ENCODE results near the gene CFAP74.

DNA sequence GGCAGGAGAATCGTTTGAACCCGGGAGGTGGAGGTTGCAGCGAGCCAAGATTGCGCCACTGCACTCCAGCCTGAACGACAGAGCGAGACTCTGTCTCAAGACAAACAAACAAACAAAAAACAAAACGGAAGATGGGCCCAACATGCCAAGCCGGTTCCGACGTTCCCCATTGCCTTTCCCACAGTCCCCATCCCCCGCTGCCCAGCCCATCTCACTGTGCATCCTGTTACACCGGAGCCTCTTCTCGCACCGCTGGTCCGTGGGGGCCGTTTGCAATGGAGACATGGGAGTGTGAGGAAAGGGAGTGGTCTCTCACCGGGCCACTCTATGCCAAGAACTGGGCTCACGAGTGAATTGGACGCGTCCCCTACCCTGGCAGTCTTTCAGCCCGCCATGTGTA, 1.3 kb upstream of the CFAP74 start:
- TF ChIP-seq, protein P1, sequence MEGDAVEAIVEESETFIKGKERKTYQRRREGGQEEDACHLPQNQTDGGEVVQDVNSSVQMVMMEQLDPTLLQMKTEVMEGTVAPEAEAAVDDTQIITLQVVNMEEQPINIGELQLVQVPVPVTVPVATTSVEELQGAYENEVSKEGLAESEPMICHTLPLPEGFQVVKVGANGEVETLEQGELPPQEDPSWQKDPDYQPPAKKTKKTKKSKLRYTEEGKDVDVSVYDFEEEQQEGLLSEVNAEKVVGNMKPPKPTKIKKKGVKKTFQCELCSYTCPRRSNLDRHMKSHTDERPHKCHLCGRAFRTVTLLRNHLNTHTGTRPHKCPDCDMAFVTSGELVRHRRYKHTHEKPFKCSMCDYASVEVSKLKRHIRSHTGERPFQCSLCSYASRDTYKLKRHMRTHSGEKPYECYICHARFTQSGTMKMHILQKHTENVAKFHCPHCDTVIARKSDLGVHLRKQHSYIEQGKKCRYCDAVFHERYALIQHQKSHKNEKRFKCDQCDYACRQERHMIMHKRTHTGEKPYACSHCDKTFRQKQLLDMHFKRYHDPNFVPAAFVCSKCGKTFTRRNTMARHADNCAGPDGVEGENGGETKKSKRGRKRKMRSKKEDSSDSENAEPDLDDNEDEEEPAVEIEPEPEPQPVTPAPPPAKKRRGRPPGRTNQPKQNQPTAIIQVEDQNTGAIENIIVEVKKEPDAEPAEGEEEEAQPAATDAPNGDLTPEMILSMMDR (IDR thresholded peaks at IDR 0.05; ENCODE audit: borderline replicate concordance, extremely low read depth, low read length, poor library complexity, severe bottlenecking): no peak
- no peak for TF ChIP-seq EZH2 (IDR thresholded peaks at IDR 0.05; ENCODE audit: borderline replicate concordance, low read depth, low read length, severe bottlenecking)

All from DND-41 (cell line).